TTC549 (cell line): ENCODE data around the gene CYTH1.

Experiments used
- FAIRE-seq: peaks from 2 replicates; lab custom pipeline; 2012; peaks lifted over from hg19 to GRCh38; lab: Jason Lieb, UNC

The CYTH1 gene

DNA sequence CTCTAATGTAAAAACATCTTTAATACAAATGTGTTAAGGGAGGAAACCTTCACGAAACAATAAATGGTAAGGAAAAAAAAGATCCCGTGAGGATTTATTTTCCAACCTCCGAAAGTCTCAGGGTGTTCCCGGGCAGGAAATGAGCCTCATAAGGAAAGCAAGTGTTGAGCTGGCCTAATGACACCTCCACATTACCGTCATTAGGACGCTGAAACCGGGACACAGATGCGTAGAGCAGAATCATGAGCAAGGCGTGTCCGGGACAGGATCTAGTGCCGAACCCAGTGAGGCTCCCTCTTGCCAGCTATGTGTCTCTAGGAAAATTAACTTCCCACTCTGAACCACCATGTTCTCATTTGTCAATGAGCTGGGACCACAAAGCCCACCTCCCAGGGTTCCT is 22.7 kb upstream of the CYTH1 start:
- FAIRE-seq = no peak

- no peak for FAIRE-seq
Observed at GRCh38 chr17:78803186-78803845, 21.2 kb upstream of the CYTH1 start.

DNA sequence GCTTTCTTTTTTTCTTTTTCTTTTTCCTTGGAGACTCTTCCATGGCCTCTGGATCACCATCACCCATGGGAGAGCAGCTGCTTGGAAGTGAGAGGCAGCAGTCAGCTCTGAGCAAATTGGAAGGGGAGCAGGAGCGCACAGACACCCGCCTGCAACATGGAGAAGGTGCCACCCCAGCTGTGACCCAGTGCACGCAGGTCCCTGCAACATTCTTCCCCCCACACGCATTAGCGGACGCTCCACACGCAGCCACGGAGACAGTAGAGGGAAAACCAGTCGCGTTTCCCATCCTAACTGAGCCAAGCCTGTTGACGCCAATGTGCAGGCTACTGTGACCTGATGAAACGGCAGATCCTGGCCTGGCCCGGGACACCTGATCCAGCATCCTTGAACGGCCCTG is 20.4 kb upstream of the CYTH1 start:
- no peak for FAIRE-seq

DNA sequence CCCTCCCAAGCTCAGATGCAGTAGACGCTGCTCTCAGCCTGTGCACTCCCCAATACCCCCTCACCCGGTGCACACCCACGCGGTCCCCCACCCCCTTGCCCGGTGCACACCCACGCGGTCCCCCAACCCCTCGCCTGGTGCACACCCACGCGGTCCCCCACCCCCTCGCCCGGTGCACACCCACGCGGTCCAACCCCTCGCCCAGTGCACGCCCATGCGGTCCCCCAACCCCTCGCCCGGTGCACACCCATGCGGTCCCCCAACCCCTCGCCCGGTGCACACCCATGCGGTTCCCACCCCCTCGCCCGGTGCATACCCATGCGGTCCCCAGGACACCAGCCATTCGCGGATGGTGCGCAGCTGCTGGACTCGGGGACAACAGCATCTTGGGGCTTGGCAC is 19.9 kb upstream of the CYTH1 start:
- FAIRE-seq = no peak

DNA sequence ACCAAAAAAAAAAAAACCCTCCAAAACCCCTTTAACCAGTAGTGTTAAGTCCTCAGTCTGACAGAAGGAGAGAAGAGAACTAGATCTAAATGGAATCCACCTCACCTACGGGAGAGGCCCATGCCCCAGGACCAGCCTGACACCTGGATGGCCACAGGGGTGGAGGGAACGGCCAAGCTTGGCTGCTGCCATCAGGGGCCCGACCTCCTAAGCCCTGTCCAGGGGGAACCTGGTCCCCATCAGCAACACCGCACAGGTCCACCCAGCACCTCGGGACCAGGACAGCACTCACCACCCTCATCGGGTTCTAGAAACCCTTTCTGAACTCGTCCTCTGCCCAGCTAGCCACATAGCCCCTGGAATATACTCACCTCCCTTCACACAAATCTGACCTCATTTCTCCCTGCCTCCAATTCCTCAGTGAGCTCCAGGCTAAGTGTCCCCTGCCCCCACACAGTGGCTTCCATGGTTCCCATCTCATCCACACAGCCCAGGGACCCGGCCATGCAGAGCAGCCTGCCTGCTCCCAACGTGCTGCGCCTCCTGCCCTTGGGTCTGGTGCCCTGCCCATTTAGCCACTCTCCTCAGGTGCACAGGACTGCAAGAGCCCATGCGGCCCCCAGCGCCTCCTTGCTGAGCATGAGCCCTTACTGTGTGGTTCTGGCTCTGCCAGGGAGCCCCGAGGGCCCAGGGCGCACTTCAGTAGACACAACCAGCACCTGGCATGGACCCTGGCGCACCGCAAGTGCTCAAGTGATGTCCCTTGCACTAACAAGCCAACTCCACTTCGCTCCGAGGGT is 18.3 kb upstream of the CYTH1 start:
- no peak for FAIRE-seq

- FAIRE-seq = no peak
Observed at GRCh38 chr17:78798695-78799559, 16.9 kb upstream of the CYTH1 start.

DNA sequence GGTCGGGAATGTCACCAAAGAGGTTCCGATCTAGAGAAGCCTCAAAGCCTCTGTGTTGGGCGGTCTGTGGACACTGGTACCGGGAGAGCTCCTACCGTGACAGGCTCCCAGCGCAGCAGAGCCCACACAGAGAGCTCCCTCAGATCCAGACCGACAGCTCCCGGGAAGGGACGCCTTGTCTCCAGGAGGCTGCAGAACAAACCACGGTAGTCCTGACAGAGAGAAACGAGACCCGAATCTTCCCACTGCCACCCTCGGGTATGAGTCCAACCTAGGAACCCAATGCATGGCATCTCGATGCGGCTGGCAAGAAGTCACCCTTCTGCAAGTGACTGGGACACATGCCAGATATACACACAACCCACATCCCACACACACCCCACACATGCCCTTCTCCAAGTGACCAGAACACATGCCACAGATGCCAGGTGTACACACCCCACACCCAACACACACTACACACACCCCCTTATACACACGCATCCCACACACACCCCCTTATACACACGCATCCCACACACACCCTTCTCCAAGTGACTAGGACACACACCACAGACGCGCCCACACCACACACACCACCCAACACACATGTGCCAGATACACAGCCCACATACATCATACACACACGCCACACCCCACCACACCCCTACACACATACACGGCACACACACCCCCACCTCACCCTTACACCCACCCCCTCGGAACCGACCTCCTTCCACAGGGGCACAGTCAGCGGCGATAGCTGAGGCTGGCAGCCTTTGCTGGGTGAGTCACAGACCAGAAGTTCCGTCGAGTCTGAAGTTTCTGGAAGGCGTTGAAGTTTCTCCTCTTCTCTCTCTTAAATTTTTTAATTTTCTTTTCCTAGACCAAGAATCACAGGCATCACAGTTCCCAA is 15.9 kb upstream of the CYTH1 start:
- no peak for FAIRE-seq

DNA sequence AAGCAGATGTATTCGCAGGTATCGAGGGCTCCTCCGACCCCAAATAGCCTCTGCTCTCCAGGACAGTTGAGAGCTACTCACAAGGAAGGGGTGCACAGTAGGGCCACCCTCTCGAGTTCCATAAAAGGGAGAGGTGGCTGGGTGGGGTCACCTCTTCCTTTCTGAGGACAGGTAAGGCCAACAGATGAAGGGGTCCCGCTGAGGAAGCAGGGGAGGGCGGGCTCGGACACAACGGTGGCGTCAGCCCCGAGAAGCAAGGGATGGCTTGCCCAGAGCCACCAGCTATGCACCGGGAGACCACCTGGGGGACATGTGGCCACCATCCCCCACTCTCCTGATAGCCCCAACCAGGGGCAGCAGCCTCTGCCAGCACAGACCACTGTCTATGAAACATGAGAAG is 15.1 kb upstream of the CYTH1 start:
- FAIRE-seq = no peak

GRCh38 chr17:78796517-78796900 is 14.4 kb upstream of the CYTH1 start:
- FAIRE-seq = no peak

GRCh38 chr17:78795861-78796516 is 13.9 kb upstream of the CYTH1 start:
- no peak for FAIRE-seq

DNA sequence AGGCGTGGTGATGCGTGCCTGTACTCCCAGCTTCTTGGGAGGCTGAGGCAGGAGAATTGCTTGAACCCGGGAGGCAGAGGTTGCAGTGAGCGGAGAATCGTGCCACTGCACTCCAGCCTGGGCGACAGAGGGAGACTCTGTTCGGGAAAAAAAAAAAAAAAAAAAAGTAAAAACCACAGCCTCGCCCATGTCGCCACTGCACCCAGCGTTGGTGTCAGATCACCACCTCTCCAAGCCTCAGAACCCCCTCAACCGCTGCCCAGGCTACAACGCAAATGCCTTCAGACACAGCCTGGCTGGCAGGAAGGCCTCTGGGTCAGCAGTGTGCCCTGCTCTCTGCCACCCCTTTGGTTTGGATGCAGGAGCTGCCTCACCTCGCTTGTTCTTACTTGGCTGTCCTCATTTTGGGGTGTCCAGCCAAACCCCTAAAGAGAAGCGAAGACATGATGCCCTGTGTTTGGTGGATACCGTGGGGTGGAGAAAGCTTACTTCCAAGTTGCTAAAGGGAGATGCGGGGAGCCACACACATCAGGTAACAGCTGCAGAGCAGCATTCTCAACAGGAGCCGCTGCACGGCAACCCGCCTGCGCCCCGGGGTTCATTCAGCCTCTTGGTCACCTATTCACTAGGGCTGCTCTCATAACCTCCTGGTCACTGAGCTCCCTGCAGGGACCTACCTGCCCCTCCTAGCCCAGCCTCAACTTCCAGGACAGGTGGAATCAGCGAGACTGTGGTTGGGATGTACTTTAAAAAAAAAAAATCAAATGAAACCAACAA is 13.0 kb upstream of the CYTH1 start:
- FAIRE-seq = no peak

DNA sequence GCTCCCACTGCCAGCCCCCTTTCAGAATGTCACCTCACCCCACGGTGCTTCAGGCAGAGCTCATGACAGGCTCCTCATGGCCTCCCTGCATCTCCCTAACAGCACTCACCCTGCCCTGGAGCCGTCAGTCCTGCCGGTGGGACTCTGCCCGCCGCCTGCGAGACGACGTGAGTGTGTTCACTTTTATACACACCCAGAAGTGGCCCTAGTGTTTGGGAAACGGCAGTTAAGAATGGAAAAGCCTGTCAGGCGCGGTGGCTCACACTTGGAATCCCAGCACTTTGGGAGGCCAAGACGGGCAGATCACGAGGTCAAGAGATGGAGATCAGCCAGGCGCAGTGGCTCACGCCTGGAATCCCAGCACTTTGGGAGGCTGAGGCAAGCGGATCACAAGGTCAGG is 12.3 kb upstream of the CYTH1 start:
- no peak for FAIRE-seq

DNA sequence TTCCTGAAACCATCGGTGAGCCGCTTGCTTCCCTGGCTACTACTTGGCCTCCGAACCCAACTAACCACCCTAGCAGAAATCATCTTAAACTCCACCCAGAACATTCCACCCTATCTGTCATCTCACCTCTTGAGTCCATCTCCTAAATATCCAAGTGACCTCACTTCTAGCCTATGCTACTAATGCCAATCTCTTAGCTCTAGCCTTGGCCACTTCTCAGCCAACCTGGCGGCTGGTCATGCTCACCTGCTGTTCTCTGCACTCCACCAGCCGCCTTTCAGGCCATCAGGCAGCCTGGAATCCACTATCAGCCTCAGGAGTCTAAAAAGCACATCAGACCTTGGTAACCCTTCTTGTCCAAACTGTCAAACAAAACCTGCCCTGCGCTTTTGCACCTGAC is 11.9 kb upstream of the CYTH1 start:
- no peak for FAIRE-seq

DNA sequence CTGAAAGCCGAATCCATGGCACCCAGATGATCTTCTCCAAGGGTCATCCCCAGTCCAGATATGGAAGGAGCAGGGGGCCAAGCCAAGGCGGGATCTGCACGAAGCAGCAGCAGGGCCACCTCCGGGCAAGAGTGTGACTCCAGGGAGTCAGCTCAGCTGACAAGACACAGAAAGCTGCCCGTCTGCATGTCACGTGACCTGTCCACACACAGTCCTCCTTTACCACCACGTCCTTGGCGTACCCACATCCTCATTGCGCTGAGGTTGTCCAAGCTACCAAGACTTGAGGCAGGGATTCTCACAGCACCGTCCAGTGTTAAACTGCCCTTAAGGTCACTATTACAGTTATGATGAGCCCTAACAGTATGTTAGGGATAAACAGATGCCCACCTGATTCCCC is 11.3 kb upstream of the CYTH1 start:
- FAIRE-seq = no peak

GRCh38 chr17:78791840-78792709 is 10.0 kb upstream of the CYTH1 start:
- no peak for FAIRE-seq

GRCh38 chr17:78790552-78790951 is 8.5 kb upstream of the CYTH1 start:
- FAIRE-seq = no peak

DNA sequence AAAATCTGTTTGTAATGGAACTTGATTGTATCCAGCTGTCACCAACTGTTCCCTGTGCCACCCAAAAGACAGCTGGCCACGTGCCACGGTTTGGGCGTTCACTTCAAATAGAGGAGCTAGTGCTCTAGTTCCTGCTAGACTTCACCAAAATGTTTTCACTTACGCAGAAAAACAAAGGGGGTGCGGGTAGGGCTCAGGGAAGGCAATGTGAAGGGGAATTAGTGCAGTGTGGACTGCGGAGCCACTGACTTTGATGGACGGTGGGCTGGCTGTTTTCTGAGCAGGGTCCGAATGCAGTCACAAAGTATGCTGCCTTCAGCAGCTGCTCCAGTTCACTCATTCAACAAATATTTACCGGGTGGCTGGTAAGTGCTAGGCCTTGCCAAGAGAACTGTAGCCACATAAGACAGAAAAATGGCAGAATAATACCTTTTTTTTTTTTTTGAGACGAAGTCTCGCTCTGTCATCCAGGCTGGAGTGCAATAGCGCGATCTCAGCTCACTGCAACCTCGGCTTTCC is 7.6 kb upstream of the CYTH1 start:
- no peak for FAIRE-seq

- no peak for FAIRE-seq
Observed at GRCh38 chr17:78789149-78789662, 7.1 kb upstream of the CYTH1 start.

GRCh38 chr17:78788451-78788850 is 6.4 kb upstream of the CYTH1 start:
- no peak for FAIRE-seq
